Measurements from ENCODE around the gene PGAM2. TPM values are rescaled to one million over a fixed set of nuclear protein-coding genes. Genes with fewer than 3 reads are reported as not detected.

The PGAM2 gene
- total RNA-seq, 1 experiment from 2014 or later: 0.27 TPM

DNA sequence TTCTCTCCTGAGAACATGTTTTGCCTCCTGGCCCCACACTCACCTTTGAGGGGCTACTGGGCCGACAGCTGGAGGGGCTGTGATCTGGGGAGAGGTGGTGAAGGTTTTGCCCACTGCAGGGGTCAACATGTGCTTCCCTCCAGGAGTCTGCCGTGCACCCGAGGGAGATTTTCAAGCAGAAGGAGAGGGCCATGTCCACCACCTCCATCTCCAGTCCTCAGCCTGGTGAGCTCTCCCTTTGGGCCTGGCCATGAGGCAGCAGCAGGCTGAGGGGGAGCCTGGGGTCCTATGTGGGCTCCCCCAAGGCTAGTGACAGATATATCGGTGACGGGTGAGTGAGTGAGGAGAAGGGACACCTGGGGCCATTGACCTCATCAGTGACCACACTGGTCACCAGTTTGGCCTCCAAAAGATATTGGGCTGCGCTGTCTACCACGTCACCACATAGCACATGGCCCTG lies 6.6 kb downstream of the PGAM2 start (continued):
- TF ChIP-seq ZFX (IDR thresholded peaks at IDR 0.05): no peak
- TF ChIP-seq FOSL1 (IDR thresholded peaks at IDR 0.05; ENCODE audit: low read depth): no peak
- no peak for TF ChIP-seq EZH2phosphoT487 (IDR thresholded peaks at IDR 0.05; ENCODE audit: borderline replicate concordance)
- no peak for TF ChIP-seq EZH2 (IDR thresholded peaks at IDR 0.05)

DNA sequence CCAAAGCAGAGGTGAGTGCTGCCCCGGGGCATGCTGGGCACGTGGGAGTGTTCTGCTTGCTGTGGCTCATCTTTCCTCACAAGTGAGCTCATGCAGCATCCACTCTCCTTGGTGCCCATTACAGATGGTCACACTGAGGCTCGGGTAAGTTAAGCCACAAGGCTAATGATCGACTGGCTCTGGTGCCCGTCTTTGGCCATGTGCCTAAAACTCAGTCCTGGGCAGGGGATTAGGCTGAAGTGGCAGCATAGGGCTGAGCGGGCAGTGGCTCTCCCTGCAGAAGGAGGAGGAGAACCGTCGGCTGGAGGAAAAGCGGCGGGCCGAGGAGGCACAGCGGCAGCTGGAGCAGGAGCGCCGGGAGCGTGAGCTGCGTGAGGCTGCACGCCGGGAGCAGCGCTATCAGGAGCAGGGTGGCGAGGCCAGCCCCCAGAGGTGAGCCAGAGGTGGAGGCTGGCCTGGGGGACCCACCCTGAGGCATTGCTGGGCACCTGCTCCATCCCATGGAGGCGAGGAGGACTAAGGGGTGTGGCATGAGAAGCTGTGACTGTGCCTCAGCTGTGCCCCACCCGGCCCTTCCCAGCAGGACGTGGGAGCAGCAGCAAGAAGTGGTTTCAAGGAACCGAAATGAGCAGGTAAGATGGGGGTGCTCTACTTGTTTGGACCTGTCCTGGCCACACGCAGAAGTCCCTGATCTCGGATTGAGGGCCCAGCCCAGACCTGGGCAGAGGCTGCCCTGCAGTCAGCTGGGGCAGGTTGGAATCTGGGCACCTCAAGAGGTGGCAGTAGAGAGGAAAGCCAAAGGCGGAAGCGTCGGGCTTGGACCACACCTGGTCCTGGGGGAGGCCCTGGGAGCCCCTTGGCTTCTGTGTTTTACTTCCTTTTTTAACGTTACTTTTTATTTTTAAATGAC lies 7.3 kb downstream of the PGAM2 start:
- no peak overlapping the region for H3K4me3 ChIP-seq (replicated peaks in 1 of 2; ENCODE audit: low read depth in 1 of 2, low read length in 2 of 2)
- TF ChIP-seq MAX (IDR thresholded peaks at IDR 0.05): no peak
- no peak for TF ChIP-seq EZH2phosphoT487 (IDR thresholded peaks at IDR 0.05; ENCODE audit: borderline replicate concordance)
- no peak for TF ChIP-seq CBX3 (IDR thresholded peaks at IDR 0.05; ENCODE audit: low read depth)
- no peak for TF ChIP-seq ELF1 (IDR thresholded peaks at IDR 0.05; ENCODE audit: borderline replicate concordance, low read depth)
- TF ChIP-seq, protein P1, sequence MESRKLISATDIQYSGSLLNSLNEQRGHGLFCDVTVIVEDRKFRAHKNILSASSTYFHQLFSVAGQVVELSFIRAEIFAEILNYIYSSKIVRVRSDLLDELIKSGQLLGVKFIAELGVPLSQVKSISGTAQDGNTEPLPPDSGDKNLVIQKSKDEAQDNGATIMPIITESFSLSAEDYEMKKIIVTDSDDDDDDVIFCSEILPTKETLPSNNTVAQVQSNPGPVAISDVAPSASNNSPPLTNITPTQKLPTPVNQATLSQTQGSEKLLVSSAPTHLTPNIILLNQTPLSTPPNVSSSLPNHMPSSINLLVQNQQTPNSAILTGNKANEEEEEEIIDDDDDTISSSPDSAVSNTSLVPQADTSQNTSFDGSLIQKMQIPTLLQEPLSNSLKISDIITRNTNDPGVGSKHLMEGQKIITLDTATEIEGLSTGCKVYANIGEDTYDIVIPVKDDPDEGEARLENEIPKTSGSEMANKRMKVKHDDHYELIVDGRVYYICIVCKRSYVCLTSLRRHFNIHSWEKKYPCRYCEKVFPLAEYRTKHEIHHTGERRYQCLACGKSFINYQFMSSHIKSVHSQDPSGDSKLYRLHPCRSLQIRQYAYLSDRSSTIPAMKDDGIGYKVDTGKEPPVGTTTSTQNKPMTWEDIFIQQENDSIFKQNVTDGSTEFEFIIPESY (IDR thresholded peaks at IDR 0.05; ENCODE audit: extremely low read depth, insufficient replicate concordance, low read length): no peak
- no peak for TF ChIP-seq JUND (IDR thresholded peaks at IDR 0.05)
- no peak for TF ChIP-seq YY1 (IDR thresholded peaks at IDR 0.05; ENCODE audit: extremely low read depth, insufficient replicate concordance, low read depth, low read length)
- no peak for TF ChIP-seq POLR2AphosphoS5 (IDR thresholded peaks at IDR 0.05; ENCODE audit: low read depth, low read length)
- no peak for TF ChIP-seq EGR1 (IDR thresholded peaks at IDR 0.05; ENCODE audit: low read depth)
- CTCF ChIA-PET: no interaction called here
- H3K9me2 ChIP-seq (ENCODE audit: insufficient read depth): no peaks in the 10 kb centered on the region
- H3K27ac ChIP-seq (ENCODE audit: low read depth, low read length): no peak overlapping the region
- H3K36me3 ChIP-seq (ENCODE audit: control insufficient read depth in 1 of 2, insufficient read depth in 2 of 2, low read length in 2 of 2): peaks cover 28 to 45% of the 10 kb centered on the region in 2 experiments
- H3K4me1 ChIP-seq (ENCODE audit: control insufficient read depth in 1 of 2, insufficient read depth in 2 of 2, low read length in 2 of 2): no peaks in the 10 kb centered on the region
- no peak for DNase-seq (ENCODE audit: low read depth, low spot score)
- BruUV-seq (replicated peaks): no TSS peak
- H4K20me1 ChIP-seq (ENCODE audit: insufficient read depth): no peaks in the 10 kb centered on the region
- RAD21 ChIA-PET (ENCODE audit: low non-redundant PET in 1 of 2, low total read pairs in 2 of 2, uncharacterized antibody in 2 of 2, unreplicated experiment in 2 of 2): no interaction called here
- no peaks in the 10 kb centered on the region for H3K9me3 ChIP-seq (ENCODE audit: control insufficient read depth in 1 of 2, insufficient read depth in 1 of 2, low read depth in 1 of 2, low read length in 2 of 2)
- ATAC-seq: no peak
- no peak overlapping the region for H2AFZ ChIP-seq (ENCODE audit: low read depth, low read length, poor library complexity, severe bottlenecking)
- intact Hi-C loops (cut with micrococcal nuclease): no loop called here
- H3K9ac ChIP-seq (ENCODE audit: low read length): no peak overlapping the region
- H3K27me3 ChIP-seq (ENCODE audit: insufficient read depth, low read length): no peaks in the 10 kb centered on the region
- POLR2A ChIA-PET: no interaction called here
- no peak overlapping the region for H3K4me2 ChIP-seq (ENCODE audit: low read length)
- H3K79me2 ChIP-seq (ENCODE audit: insufficient read depth, low read length): no peaks in the 10 kb centered on the region

All from HCT116 (cell line).